PC-3 (cell line): ENCODE results near the gene PLXNB3. TPM values are rescaled to one million over a fixed set of nuclear protein-coding genes. Genes with fewer than 3 reads are reported as not detected.

Source experiments
- ATAC-seq: fragments of 200-7000 bp; cut with Tn5 transposase; 2 replicates; pipeline ENCODE4 v1.9.1; 2020; ENCODE audit warnings: mild to moderate bottlenecking, moderate library complexity
- BruUV-seq: library from RNA; stranded (reverse); fragments of 400-500 nt; replicated peaks from 2 replicates; lab custom pipeline; 2021; lab: Mats Ljungman, UMichigan
- CTCF ChIA-PET: fragments of 300-600 bp; sonication (Branson Sonifier 250); formaldehyde crosslinking; loops from one replicate; lab custom pipeline; 2022; ENCODE audit warnings: antibody characterized with exemption; lab: Charles Lee
- POLR2A ChIA-PET: fragments of 300-600 bp; sonication (Branson Sonifier 250); formaldehyde crosslinking; loops from one replicate; lab custom pipeline; 2022; ENCODE audit warnings: antibody characterized with exemption; ENCODE audit not compliant: unreplicated experiment; lab: Charles Lee
- DNase-seq: peaks from one replicate; pipeline ENCODE4 v3.0.0-alpha.2; 2015
- H2AFZ ChIP-seq: fragments of 300-600 bp; sonication (generic); 2 replicates; pipeline ENCODE4 v1.6.0; 2016; ENCODE audit warnings: antibody characterized with exemption, low read length
- H3F3A ChIP-seq: fragments of 300-600 bp; sonication (generic); one replicate; pipeline ENCODE4 v1.6.0; 2017; ENCODE audit warnings: antibody characterized with exemption, low read length, control low read depth, mild to moderate bottlenecking; ENCODE audit not compliant: unreplicated experiment
- H3K27ac ChIP-seq: fragments of 300-600 bp; sonication (generic); 2 replicates; pipeline ENCODE4 v1.5.1; 2016; ENCODE audit warnings: mild to moderate bottlenecking, low read length
- H3K27me3 ChIP-seq: fragments of 300-600 bp; sonication (generic); 2 replicates; pipeline ENCODE4 v1.6.1; 2016; ENCODE audit warnings: low read length, mixed read lengths
- H3K36me3 ChIP-seq: fragments of 300-600 bp; sonication (generic); 2 replicates; pipeline ENCODE4 v1.6.1; 2016; ENCODE audit warnings: low read depth, mixed run types, low read length, mixed read lengths
- H3K4me1 ChIP-seq: fragments of 300-600 bp; sonication (generic); 2 replicates; pipeline ENCODE4 v1.5.1; 2016; ENCODE audit warnings: low read length; ENCODE audit not compliant: insufficient read depth
- H3K4me2 ChIP-seq: fragments of 300-600 bp; sonication (generic); 2 replicates; pipeline ENCODE4 v1.6.0; 2016; ENCODE audit warnings: low read length
- H3K4me3 ChIP-seq: fragments of 300-600 bp; sonication (generic); 2 replicates; pipeline ENCODE4 v1.5.1; 2016; ENCODE audit warnings: mild to moderate bottlenecking, low read length, mixed read lengths
- H3K79me2 ChIP-seq: fragments of 300-600 bp; sonication (generic); 2 replicates; pipeline ENCODE4 v1.6.1; 2017; ENCODE audit warnings: low read length, mixed read lengths
- H3K9ac ChIP-seq: fragments of 300-600 bp; sonication (generic); 2 replicates; pipeline ENCODE4 v1.6.0; 2016; ENCODE audit warnings: mild to moderate bottlenecking, low read length
- H3K9me2 ChIP-seq: fragments of 300-600 bp; sonication (generic); replicated peaks from 2 replicates; pipeline ENCODE4 v1.6.1; 2016; ENCODE audit warnings: mixed run types, low read length, mixed read lengths
- H3K9me3 ChIP-seq: fragments of 300-600 bp; sonication (generic); 2 replicates; pipeline ENCODE4 v1.6.1; 2016; ENCODE audit warnings: low read length, mixed read lengths
- H4K20me1 ChIP-seq: fragments of 300-600 bp; sonication (generic); 2 replicates; pipeline ENCODE4 v1.6.1; 2016; ENCODE audit warnings: low read length, mixed read lengths
- EZH2 ChIP-seq: fragments of 300-600 bp; sonication (generic); IDR thresholded peaks from one replicate; pipeline ENCODE4 v1.6.1; 2017; ENCODE audit warnings: antibody characterized with exemption, mild to moderate bottlenecking, low read length; ENCODE audit not compliant: unreplicated experiment
- EZH2phosphoT487 ChIP-seq: fragments of 300-600 bp; sonication (generic); IDR thresholded peaks from 2 replicates; pipeline ENCODE4 v1.6.1; 2018; ENCODE audit warnings: mild to moderate bottlenecking, antibody characterized with exemption, low read length, borderline replicate concordance
- intact Hi-C: fragments of 100-400 bp; cut with micrococcal nuclease; formaldehyde crosslinking; loops from 2 replicates; pipeline ENCODE4 v1.9.0; 2023
- total RNA-seq: library from RNA; depleted of rRNA; stranded (reverse); fragments of >200 nt; gene quantifications from 2 replicates; pipeline ENCODE4 v1.2.3, GENCODE V29; 2014
- TF ChIP-seq, protein P1 (sequence below): fragments of 300-600 bp; sonication (generic); conservative IDR thresholded peaks from 2 replicates; pipeline ENCODE4 v1.5.1; 2017; ENCODE audit warnings: antibody characterized with exemption, low read depth, mild to moderate bottlenecking, low read length

The PLXNB3 gene
- total RNA-seq, 1 experiment from 2014 or later: 27.3 TPM

DNA sequence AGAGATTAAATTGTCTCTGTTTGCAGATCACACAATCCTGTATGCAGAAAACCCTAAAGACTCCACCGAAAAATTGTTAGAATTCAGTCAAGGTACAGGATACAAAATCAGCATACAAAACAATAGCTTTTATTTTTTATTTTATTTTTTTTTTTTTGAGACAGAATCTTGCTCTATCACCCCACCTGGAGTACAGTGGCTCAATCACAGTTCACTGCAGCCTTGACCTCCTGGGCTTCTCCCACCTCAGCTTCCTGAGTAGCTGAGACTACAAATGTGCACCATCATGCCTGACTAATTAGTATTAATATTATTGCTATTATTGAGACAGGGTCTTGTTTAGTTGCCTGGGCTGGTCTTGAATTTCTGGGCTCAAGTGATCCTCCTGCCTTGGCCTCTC, 8.9 kb upstream of the PLXNB3 start:
- no peaks in the 10 kb centered on the region for H3K79me2 ChIP-seq
- no peak overlapping the region for H3K27ac ChIP-seq
- no TSS peak for BruUV-seq
- H3K27me3 ChIP-seq: no peaks in the 10 kb centered on the region
- TF ChIP-seq EZH2phosphoT487 (no peak), EZH2 (no peak)
- TF ChIP-seq, protein P1, sequence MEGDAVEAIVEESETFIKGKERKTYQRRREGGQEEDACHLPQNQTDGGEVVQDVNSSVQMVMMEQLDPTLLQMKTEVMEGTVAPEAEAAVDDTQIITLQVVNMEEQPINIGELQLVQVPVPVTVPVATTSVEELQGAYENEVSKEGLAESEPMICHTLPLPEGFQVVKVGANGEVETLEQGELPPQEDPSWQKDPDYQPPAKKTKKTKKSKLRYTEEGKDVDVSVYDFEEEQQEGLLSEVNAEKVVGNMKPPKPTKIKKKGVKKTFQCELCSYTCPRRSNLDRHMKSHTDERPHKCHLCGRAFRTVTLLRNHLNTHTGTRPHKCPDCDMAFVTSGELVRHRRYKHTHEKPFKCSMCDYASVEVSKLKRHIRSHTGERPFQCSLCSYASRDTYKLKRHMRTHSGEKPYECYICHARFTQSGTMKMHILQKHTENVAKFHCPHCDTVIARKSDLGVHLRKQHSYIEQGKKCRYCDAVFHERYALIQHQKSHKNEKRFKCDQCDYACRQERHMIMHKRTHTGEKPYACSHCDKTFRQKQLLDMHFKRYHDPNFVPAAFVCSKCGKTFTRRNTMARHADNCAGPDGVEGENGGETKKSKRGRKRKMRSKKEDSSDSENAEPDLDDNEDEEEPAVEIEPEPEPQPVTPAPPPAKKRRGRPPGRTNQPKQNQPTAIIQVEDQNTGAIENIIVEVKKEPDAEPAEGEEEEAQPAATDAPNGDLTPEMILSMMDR: no peak; the same call in 1 of the 2 replicates
- no peaks in the 10 kb centered on the region for H4K20me1 ChIP-seq
- CTCF ChIA-PET: interaction anchor here (0.7 to 1.0 kb wide), 2 partner anchors 11 to 173 kb away, joined by 4 to 7 read pairs; no protein-coding TSS in a partner anchor
- no peak overlapping the region for H2AFZ ChIP-seq
- POLR2A ChIA-PET: no interaction called here
- DNase-seq (no peak), ATAC-seq (peak; percentile 38; the same call in 1 of the 2 replicates)
- no peak overlapping the region for H3K4me3 ChIP-seq
- H3K9me2 ChIP-seq: no peaks in the 10 kb centered on the region
- no peaks in the 10 kb centered on the region for H3K4me1 ChIP-seq
- intact Hi-C loops: no loop called here
- H3K4me2 ChIP-seq: no peak overlapping the region
- H3K9me3 ChIP-seq: no peaks in the 10 kb centered on the region
- H3F3A ChIP-seq: no peaks in the 10 kb centered on the region
- H3K36me3 ChIP-seq: no peaks in the 10 kb centered on the region; the same call in 1 of the 2 replicates
- no peak overlapping the region for H3K9ac ChIP-seq

DNA sequence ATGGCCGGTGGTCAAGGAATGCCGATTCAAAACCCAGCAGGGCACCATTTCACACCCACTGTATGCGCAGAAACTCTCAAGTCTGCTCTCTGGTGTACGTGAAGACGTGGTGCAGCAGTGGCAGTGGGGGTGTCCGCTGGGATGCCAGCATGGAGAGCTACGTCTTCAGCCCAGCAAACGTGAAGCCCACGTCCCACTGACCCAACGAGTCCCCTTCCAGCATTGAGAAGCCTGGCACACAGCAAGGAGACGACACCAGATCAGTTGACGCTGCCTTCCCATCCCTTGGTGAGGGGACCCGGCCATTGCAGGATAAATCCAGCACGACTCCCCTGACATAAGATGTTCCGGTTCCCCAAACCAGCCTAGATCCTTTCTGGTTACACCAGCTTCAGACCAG, 2.2 kb upstream of the PLXNB3 start:
- Histone ChIP-seq H3K27ac (no peak overlapping the region), H3K4me2 (no peak overlapping the region), H3F3A (no peaks in the 10 kb centered on the region), H3K4me3 (no peak overlapping the region), H3K9me3 (no peaks in the 10 kb centered on the region), H3K9me2 (no peaks in the 10 kb centered on the region), H3K9ac (no peak overlapping the region), H3K79me2 (peaks cover 22% of the 10 kb centered on the region), H4K20me1 (no peaks in the 10 kb centered on the region), H2AFZ (no peak overlapping the region), H3K36me3 (no peaks in the 10 kb centered on the region), H3K4me1 (peaks cover 26% of the 10 kb centered on the region), H3K27me3 (no peaks in the 10 kb centered on the region)
- no peak for TF ChIP-seq EZH2phosphoT487
- no peak for TF ChIP-seq EZH2
- TF ChIP-seq, protein P1: no peak
- ChIA-PET CTCF (no interaction called here), POLR2A (no interaction called here)
- intact Hi-C loops: loop anchor here (5.0 kb wide), 1 partner anchor 165 kb away; the partner anchor contains the start of gene ARHGAP4
- BruUV-seq: no TSS peak
- ATAC-seq (no peak), DNase-seq (no peak)

DNA sequence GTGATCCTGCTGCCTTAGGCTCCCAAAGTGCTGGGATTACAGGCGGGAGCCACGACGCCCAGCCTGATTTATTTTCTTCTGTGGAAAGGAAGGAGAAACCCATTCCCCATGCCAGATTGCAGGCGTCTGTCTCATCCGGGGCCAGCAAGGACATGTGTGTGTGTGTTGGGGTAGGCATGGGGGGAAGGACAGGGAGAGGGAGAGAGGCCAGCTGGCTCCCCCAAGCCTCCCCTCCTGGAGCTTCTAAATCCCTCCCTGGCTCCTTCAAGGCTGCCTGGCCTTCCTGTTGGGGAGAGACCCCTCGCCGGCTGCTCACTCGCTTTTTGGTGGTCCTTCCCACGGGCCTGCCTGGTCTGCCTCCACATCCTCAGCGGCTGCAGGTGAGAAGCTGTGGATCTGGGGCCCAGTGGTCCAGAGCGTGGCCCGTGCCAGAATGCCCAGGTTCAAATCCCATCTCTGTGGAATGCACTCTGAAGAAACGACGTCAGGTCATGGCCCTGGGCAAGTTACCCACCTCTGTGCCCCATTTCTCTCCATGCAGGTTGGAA, 1.3 kb upstream of the PLXNB3 start:
- peaks cover 28% of the 10 kb centered on the region for H3K4me1 ChIP-seq
- no peaks in the 10 kb centered on the region for H4K20me1 ChIP-seq
- no peak overlapping the region for H3K9ac ChIP-seq
- no peaks in the 10 kb centered on the region for H3K27me3 ChIP-seq
- ATAC-seq (no peak), DNase-seq (no peak)
- ChIA-PET POLR2A (no interaction called here), CTCF (no interaction called here)
- H3K36me3 ChIP-seq: no peaks in the 10 kb centered on the region
- no TSS peak for BruUV-seq
- H3K27ac ChIP-seq: no peak overlapping the region
- intact Hi-C loops: loop anchor here (5.0 kb wide), 1 partner anchor 165 kb away; the partner anchor contains the start of gene ARHGAP4
- no peak for TF ChIP-seq EZH2phosphoT487
- no peak for TF ChIP-seq EZH2
- H3K9me2 ChIP-seq: no peaks in the 10 kb centered on the region
- peaks cover 25% of the 10 kb centered on the region for H3K79me2 ChIP-seq
- H3K9me3 ChIP-seq: no peaks in the 10 kb centered on the region
- no peak overlapping the region for H3K4me2 ChIP-seq
- no peak overlapping the region for H3K4me3 ChIP-seq
- H3F3A ChIP-seq: no peaks in the 10 kb centered on the region
- H2AFZ ChIP-seq: no peak overlapping the region
